Mesothelial cell of epicardium (in vitro differentiated cells): Measurements from ENCODE around the gene ZNF652. TPM values are rescaled to one million over a fixed set of nuclear protein-coding genes. Genes with fewer than 3 reads are reported as not detected.
A peak's percentile ranks its signal among the peaks of the same experiment; 100 is the strongest.
"Not testable (repeated sequence)": the region's sequence is repeated elsewhere in the genome, so short reads cannot be mapped to it uniquely, and the experiment has no call there.

Experiments
- DNase-seq, 2 experiments: peaks; one replicate each; pipeline ENCODE4 v3.0.0; 2021; ENCODE audit warnings: low spot score in 2 of 2; ENCODE audit not compliant: unreplicated experiment in 2 of 2
- H3K27ac Mint-ChIP-seq: 2 replicates; pipeline ENCODE4 v1.8.0; 2021; ENCODE audit warnings: mixed read lengths
- H3K27me3 Mint-ChIP-seq: 2 replicates; pipeline ENCODE4 v1.8.0; 2021; ENCODE audit warnings: low read depth, mixed read lengths
- H3K36me3 Mint-ChIP-seq: 2 replicates; pipeline ENCODE4 v1.8.0; 2021; ENCODE audit warnings: mixed read lengths
- H3K4me1 Mint-ChIP-seq: 2 replicates; pipeline ENCODE4 v1.8.0; 2021; ENCODE audit warnings: mixed read lengths
- H3K4me3 Mint-ChIP-seq: 2 replicates; pipeline ENCODE4 v1.8.0; 2021; ENCODE audit warnings: mild to moderate bottlenecking, moderate library complexity, mixed read lengths
- H3K9me3 Mint-ChIP-seq: 2 replicates; pipeline ENCODE4 v1.8.0; 2021; ENCODE audit warnings: mixed read lengths
- CTCF ChIP-seq: fragments of 200-600 bp; sonication (generic); IDR thresholded peaks from one replicate; pipeline ENCODE4 v1.5.0; 2021; ENCODE audit warnings: antibody characterized with exemption; ENCODE audit not compliant: unreplicated experiment
- total RNA-seq: library from RNA; stranded (reverse); gene quantifications from 3 replicates; pipeline ENCODE4 v1.2.1, GENCODE V29; 2021

The ZNF652 gene
- total RNA-seq, 1 donor from 2014 or later, result 64.0 TPM

- Mint-ChIP-seq H3K4me1 (peaks cover 13% of the 10 kb centered on the region), H3K36me3 (no peaks in the 10 kb centered on the region), H3K27me3 (no peaks in the 10 kb centered on the region), H3K9me3 (no peaks in the 10 kb centered on the region), H3K27ac (no peak overlapping the region), H3K4me3 (no peak overlapping the region)
- DNase-seq, result no peak
- no peak for TF ChIP-seq CTCF
Measured at GRCh38 chr17:49369089-49369488, 7.0 kb upstream of the ZNF652 start.

GRCh38 chr17:49365667-49366066 is 3.6 kb upstream of the ZNF652 start:
- Mint-ChIP-seq H3K27ac (no peak overlapping the region), H3K36me3 (no peaks in the 10 kb centered on the region), H3K4me1 (peaks cover 18% of the 10 kb centered on the region), H3K9me3 (no peaks in the 10 kb centered on the region), H3K27me3 (no peaks in the 10 kb centered on the region), H3K4me3 (no peak overlapping the region)
- TF ChIP-seq CTCF, result no peak
- DNase-seq, result no peak

- H3K9me3 Mint-ChIP-seq, H3K4me3 Mint-ChIP-seq, H3K36me3 Mint-ChIP-seq, H3K27ac Mint-ChIP-seq, DNase-seq, H3K27me3 Mint-ChIP-seq: not testable (repeated sequence)
- peaks cover 20% of the 10 kb centered on the region for H3K4me1 Mint-ChIP-seq
Measured at GRCh38 chr17:49365126-49365525, 3.1 kb upstream of the ZNF652 start.

GRCh38 chr17:49364119-49364518 is 2.1 kb upstream of the ZNF652 start:
- H3K27me3 Mint-ChIP-seq, result no peaks in the 10 kb centered on the region
- no peak overlapping the region for H3K27ac Mint-ChIP-seq
- TF ChIP-seq CTCF, result no peak
- H3K36me3 Mint-ChIP-seq, result no peaks in the 10 kb centered on the region
- no peaks in the 10 kb centered on the region for H3K9me3 Mint-ChIP-seq
- no peak for DNase-seq
- H3K4me3 Mint-ChIP-seq, result no peak overlapping the region
- peaks cover 26% of the 10 kb centered on the region for H3K4me1 Mint-ChIP-seq

GRCh38 chr17:49363251-49363650 is 1.2 kb upstream of the ZNF652 start:
- Mint-ChIP-seq H3K4me3 (no peak overlapping the region), H3K9me3 (no peaks in the 10 kb centered on the region), H3K27ac (no peak overlapping the region), H3K4me1 (peaks cover 34% of the 10 kb centered on the region), H3K27me3 (no peaks in the 10 kb centered on the region), H3K36me3 (no peaks in the 10 kb centered on the region)
- TF ChIP-seq CTCF, result no peak
- no peak for DNase-seq

- peak overlapping the region; percentile 84 for H3K4me3 Mint-ChIP-seq
- no peaks in the 10 kb centered on the region for H3K27me3 Mint-ChIP-seq
- H3K27ac Mint-ChIP-seq, result peak overlapping the region; percentile 97
- H3K9me3 Mint-ChIP-seq, result no peaks in the 10 kb centered on the region
- peaks cover 39% of the 10 kb centered on the region for H3K4me1 Mint-ChIP-seq
- no peak for DNase-seq
- H3K36me3 Mint-ChIP-seq, result no peaks in the 10 kb centered on the region
- no peak for TF ChIP-seq CTCF
Measured at GRCh38 chr17:49362723-49363117, 670 bp upstream of the ZNF652 start.
